NOMO-1 treated with dmso at 0.1 percent for 144 hours (cell line): ENCODE measurements around the gene CCDC188.

Experiments
- DNase-seq: peaks from one replicate; lab custom pipeline; 2025; ENCODE audit not compliant: unreplicated experiment; lab: John Stamatoyannopoulos, UW

The CCDC188 gene

DNA sequence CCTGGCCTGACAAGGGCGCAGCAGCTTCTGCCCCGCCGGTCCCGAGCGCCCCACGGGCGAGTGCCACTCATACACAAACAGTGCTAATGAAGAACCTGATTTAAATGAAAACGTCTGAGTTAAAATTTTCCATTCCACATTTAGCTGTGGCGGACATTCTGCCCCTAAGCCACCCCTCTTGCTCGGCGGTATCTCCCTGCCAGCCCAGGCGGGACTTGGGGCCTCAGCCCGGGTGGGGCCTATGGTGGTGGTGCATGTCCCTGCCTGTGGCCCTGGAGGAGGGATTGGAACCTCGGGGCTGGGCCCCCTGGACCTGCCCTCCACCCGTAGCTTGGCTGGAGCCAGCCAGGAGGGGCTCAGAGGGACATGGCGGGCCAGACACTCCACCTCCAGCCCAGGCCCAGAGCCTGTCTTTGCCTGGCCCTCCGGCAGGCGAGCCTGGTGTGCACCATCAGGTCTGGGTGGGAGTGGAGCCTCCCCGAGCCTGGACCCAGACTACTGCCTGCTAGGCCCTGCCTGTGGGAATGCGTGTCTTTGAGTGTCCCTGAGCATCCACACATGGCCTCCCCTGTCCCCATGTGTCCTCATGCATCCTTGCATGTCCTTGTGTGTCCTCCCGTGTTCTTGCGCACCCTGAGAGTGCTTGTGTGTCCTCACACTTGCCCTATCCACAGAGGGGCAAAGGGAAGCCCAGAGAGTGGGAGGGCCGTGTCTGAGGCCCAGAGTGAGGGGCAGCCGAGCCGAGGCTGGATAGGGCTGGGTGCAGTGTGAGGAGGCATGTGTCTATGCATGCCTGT lies 14.9 kb downstream of the CCDC188 start:
- no peak for DNase-seq

DNA sequence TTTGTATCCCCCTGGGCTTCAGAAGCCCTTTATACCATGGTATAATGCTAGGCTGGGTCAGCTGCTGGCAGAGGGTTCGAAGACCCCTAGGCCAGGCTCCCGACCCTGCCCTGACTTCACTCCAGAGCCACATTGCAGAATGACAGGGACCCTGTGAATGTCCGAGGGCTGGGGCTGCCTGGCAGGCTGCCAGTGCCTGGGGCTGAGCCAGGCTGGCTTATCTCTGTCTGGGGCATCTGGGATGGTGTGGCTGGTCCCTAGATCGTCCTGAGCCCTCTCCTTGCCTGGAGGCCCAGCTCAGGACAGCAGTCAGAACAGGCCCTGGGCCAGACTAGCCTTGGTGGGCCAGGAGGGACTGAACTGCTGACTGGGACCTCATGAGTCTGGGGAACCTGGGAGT lies 15.6 kb downstream of the CCDC188 start:
- DNase-seq = no peak

DNA sequence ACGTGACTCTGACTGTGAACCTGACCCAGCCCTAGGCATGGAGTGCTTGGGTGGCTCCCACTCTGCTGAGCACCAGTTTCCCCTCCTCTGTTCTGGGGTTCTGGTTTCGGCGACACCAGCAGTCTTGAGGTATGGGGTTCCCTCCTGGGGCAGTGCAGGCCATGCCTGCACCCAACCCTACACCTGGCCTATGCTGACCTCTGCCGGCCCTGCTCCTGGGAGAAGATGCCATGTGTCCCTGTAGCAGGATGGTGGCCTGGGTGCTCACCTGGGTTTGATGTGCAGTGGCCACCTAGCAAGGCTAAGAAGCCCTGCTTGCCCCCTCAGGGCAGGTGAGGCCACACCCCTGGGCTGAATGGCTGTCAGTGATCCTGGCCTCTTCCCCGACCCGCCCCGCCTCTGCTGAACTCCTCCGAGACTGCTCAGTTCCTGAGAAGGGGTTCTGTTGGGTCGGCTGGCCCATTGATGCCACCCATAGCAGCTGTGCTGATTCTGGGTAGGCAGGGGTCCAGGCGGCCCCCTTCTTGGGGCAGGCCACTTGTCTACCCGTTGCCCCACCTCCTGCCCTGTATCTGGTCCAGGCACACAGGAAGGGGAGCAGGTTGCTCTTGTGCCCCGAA lies 16.8 kb downstream of the CCDC188 start:
- no peak for DNase-seq

DNA sequence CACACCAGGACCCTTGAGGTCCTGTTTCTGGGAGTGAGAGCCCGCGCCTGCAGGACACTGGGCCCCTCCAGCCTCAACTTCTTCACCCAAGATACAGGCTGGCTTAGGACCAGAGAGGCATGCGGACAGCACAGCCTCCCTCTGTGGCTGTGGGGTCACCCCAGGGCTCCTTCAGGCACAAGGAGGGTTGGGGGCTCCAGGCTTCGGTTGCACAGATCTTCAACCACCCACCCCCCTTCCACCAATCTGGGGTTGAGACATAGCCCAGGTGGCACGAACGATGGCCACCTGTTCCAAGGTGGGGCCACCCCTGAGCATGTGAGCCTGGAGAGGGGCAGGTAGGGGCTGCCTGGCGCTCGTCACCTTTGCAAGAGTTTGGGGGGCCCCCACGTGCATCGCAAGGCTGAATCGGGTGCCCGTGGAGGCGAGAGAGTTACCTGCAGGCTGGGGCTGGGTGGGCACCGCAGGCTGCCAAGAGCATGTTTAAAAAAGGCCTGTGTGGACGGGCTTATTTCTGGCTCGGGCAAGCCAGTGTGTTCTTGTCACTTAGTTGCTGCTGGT lies 18.1 kb downstream of the CCDC188 start:
- no peak for DNase-seq

DNA sequence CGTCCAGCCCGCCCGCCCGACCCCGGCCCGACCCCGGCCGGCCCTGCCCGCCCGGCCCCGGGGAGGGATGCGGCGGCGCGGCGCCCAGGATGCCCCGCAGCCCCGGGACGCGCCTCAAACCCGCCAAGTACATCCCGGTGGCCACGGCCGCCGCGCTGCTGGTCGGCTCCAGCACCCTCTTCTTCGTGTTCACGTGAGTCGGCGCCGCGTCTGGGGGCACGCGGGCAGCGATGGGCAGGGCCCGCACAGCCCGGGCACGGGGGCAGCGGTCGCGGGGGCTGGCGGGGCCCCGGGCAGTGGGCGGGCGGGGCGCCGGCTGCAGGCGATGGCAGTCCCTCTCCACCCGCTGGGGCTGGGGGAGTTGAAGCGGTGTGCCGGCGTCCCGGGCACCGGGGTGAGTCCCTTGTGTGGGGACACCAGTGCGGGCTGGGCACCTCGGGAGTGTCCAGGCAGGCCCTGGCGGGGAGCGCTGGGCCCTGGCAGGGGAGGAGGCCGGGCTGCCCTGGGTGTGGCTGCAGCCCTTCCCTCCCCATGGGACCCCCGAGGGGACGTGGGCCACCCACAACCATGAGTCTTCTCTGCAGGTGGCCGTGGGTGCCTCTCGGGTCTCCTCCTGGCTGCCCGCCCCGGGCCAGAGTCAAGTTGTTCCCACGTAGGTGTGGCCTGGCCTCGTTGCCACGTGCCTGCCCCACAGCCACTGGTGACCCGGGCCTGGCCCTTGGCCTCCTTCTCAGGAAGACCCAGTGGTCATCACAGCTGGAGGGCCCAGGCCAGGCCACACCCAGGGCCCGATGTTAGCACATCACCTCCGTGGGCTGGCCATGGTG lies 18.8 kb downstream of the CCDC188 start:
- no peak for DNase-seq

DNA sequence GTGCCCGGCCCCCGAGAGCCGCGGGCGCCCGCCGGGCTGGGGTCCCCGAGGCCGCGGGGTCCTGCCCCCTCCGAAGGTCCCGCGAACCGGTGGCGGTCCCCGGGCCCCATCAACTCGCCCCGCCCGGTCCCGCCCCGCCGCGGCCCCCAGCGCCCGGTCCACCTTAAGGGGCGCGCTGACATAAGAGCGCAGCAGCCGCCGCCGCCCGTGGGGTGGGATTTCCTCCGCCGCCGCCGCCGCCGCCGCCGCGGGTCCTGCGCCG lies 19.3 kb downstream of the CCDC188 start, which contains the start of gene ZDHHC8:
Gene ZDHHC8 (plus strand): TSS at position 208 of the 262 bp plus-strand sequence. CDS start 144 bp downstream, outside the sequence.
- no peak for DNase-seq

DNA sequence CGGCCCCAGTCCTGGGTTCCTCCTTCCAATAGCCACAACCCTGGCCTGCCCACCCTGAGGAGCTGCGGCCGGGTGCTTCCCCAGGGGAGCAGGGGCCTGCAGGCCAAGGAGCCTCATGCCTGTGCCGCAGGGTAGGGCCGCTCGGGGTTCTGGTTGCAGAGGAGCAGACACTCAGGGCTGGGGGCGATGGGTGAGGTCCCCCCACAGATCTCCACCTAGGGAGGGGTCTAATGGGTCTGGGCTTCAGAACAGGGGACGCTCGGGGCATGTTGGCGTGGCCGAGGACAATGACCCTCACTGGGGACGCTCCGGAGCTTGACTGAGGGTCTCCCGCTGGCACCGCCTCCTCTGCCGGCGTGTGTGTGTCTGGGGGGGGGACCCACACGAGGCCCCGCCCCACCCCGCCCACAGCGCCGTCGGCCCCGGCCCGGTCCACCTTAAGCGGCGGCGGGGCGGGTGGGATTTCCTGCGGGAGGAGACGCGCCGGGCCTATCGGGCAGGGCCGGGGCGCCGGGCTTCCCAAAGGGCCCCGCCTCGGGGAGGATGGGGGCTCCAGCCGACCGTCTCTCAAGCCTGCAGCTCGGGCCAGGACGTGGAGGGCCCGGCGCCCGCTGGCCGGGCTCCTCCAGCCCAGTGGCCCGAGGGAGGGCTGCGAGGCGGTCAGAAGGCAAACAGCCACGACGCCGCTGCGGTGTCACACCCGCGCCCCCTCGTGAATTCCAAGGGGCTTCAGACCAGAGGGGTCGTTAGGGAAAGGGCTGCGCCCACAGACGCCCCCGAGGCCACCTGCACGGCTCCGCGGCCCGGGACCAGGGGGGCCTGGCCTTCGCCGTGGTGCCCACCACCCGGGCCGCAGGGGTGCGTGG lies 19.9 kb downstream of the CCDC188 start:
- peak; percentile 30 for DNase-seq

DNA sequence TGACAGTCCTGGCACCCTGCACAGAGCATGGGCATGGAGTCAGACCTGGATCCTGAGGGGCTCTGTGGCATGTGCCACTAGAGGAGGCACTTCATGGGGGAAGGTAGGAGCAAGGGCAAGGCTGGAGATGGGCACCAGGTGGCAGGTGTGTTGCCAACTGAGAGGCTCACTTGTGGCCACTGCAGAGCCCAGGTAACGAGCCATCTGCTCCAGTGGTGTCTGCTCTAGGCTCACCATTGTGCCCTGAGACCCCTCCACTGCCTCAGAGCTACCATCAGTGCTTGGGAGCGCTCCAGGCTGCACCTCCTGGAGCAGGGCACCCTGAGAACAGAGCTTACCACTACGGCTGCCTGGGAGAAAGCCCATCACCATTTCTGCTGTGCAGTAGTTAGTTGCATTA lies 20.5 kb downstream of the CCDC188 start:
- no peak for DNase-seq

DNA sequence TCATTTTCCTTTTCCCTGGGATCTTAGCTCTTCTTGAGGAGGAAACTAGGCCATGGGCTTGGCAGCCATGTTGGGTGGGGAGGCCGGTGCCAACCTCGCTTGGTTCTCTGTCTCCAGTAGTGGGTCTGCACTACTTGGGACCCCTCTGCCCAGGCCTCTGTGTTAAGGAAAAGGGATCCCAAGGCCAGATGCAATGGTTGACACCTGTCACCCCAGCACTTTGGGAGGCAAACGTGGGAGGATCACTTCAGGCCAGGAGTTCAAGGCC lies 21.2 kb downstream of the CCDC188 start:
- no peak for DNase-seq

DNA sequence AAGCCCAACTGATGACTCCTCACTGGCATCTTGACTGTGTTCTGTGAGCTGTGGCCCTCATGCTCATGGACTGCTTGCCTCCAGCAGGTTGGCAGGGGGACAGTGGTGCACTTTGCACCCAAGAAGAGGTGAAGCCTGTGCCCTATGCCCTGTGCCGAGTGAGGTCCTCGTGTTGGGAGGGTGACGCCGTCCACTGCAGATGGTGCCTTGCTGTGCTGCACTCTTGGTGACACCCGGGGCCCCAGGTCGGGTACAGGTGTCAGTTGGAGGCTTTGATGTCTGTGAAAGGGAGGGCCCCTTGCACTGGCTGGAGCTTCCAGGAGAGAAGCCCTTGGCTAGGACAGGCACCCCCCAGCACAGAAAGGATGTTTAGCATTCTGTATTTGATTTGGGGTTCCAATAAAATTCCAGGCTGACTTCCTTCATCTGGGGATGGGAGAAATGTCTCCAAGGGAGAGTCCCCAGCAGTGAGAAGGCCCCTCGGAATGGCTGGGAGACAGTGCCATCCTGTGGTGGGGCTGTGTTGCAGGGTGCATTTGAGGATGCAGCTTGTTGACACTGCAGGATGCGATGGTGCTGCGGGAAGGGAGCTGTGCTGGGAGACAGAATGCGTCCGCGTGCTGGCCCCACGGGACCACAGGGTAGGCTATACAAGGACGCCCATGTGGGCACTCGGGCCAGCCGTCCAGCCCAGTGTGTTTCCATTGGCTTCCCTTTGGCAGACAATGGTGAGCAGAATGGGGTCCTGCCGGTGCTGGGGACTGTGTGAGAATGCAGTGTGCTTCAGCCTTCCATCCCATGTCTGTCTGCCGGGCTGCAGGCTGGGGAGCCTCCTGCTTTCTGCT lies 21.7 kb downstream of the CCDC188 start:
- DNase-seq = no peak

DNA sequence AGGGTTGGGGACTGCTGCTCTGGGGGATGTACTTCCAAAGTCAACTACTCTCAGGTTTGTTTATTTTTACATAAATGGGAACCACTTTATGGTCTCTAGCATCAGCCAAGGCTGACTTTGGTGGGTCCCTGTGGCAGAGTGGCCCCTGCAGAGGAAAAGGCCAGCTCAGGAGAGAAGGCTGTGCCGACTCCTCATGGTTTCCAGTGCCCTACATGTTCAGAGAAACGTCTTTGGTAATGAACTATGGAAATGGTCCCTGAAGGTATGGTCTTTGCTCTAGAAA lies 22.3 kb downstream of the CCDC188 start:
- no peak for DNase-seq

DNA sequence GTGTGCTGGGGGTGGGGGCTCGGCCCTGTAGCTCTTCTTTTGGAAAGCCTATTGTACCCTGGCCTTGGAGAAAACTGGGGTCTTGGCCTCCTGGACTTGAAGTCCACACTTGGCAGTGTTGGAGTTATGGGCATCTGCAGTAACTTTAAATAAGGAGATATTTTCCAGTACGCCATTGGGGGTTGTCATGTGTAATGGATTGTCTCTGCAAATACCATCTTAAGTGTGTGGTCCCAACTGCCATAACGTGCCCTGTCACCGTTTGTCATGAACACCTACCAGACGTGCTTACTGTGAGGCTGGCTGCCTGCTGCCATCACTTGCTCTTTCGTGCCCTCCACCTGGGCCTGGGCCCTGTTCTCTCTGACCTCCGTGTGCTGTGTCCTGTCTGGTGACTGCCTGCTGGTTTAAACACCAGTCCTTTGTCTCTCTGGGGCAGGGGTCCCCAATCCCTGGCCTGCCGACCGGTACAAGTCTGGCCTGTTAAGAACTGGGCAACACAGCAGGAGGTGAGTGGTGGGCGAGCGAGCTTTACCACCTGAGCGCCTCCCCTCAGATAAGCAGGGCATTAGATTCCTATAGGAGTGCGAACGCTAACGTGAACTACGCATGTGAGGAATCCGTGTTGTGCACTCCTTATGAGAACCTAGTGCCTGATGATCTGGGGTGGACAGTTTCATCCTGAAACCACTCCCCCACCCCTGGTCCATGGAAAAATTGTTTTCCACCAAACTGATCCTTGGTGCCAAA lies 22.8 kb downstream of the CCDC188 start:
- no peak for DNase-seq

DNA sequence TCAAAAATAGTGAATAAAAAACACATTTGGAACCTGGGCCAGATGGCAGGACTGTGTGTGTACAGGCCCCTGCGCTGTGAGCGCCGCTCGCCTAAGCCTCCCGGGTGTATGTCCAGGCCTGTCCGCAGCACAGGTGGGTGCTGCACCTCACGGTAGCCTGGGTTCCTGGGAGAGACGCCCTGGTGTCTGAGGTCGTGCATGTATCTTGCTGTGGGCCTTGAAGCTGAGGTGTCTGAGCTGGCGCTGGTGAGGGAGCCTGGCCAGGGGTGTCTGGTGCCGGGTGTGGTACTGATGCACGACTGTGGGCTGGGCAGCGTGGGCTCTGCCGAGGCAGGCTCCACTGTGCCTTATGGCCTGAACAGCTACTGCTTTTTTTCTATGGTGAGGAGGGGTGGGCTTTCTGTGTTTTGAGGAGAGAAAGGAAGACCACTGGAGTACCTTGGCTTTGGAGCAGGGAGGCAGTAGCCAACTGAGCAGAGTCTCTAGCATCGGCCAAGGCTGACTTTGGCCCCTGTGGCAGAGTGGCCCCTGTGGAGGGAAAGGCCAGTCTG lies 23.5 kb downstream of the CCDC188 start:
- DNase-seq = no peak

DNA sequence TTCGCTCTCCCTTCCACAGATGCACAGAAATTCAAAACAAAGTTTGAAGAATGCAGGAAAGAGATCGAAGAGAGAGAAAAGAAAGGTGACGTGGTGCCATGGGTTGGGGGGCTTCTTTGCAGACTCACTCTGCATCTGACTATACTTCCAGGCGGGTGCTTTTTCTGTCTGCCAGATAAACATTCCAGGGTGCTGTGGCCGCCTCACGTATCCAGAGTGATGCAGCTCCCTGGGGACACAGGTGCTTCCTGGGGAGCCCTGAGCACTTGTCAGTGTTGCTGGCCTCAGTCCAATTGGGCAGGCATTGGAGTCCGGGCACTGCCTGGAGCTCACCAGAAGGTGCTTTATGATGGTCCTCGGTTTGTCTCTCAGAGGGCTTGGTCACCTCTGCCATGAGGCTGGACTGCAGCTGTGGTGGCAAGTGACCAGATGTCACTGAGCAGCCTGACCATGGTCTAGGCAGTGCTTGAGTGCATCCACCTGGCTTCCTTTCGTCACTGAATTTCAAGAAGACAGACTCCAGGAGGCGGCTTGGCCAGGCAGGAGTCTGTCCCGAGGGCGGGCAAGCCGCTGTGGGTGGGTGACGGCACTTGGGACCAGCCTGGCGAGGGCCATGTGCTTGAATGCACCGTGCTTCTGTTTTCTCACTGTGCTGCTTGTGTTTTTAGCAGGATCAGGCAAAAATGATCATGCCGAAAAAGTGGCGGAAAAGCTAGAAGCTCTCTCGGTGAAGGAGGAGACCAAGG lies 24.4 kb downstream of the CCDC188 start:
- no peak for DNase-seq

DNA sequence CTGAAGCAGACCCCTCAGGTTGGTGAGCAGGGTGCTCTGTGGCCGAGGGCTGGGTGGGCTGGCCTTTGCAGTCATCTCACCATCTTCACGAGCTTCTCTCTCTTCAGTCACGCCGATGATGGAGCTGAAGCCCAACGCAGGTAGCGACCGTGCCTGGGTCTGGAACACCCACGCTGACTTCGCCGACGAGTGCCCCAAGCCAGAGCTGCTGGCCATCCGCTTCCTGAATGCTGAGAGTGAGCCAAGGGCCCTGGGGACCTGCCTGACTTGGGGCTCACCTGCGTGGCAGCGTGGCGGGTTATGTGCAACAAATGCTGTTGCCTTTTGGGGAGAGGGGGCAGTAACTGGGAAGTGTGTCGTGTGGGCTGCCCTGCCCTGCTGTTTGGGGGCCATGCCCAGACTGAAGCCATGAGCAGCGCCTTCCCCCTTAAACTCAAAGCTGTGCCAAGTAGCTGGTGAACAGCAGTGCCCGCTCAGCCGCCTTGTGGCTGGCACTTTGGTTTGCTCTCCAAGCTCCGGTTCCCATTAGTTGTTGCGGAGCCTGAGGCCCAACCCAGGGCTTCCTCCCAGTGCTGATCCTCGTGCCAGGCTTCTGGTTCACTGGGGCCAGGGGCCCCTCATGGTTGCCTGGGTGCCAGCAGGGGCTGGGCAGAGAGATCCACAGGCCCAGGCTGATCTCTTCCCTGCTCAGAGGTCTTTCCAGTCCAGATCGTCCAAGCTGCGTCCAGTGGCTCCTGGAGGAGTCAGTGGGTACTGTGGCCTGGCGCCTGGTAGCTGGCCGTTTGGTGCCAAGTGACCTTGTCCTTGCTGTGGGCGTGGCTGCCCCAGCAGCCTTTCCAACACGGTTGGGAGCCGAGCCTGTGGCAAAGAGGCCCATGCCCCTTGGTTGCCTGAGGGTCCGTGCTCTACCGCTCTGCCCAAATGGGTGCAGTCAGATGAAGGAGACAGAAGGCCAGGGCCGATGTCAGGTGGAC lies 25.4 kb downstream of the CCDC188 start:
- no peak for DNase-seq

DNA sequence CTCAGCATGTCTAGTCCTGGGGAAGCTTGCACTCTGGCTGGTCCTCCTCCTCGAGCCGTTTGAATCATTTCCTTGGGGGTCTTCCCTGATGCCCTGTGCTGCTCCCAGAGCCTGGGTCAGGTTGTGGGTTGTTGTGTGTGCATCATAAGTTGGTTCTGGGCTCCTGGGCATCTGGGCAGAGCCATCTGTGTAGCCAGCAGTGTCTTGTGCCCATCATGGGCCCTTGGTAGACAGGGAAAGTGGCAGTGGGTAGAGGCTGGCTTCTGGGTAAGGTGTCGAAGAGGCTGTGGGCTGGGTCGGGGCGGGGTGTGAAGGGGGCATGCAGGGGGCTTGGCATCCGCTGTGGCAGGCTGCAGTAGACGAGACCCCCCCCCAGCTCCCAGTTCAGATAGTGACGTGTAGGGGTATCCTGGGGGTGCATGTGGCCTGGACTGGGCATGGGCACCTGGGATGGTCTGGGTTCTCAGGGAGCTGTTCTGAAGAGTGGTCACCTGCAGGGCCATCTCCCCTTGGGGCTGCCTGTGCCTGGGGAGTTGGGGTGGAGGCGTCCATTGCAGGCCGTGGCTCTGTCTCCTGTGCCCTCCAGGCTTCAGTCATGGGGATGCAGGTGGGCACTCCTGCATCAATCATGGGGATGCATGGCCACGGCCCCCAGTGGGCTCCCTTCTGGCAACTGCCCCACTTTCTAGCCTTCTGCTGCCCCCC lies 26.6 kb downstream of the CCDC188 start:
- DNase-seq = no peak
